Hindlimb muscle (tissue), 1 donor: Measurements from ENCODE around the gene KDM4B. TPM values are rescaled to one million over a fixed set of nuclear protein-coding genes. Genes with fewer than 3 reads are reported as not detected.

Experiments
- DNase-seq: peaks from one replicate; pipeline ENCODE4 v3.0.0-alpha.2; 2013
- polyA plus RNA-seq: library from polyadenylated mRNA; unstranded; fragments of 120-200 nt; gene quantifications from one replicate; pipeline ENCODE4 v1.2.1, GENCODE V29; 2013; ENCODE audit not compliant: insufficient read length

KDM4B gene
- polyA plus RNA-seq, 1 donor, result 26.1 TPM

- DNase-seq, result no peak
Measured at GRCh38 chr19:4984438-4984990, 15.6 kb downstream of the KDM4B start.

GRCh38 chr19:4985551-4985991 is 16.7 kb downstream of the KDM4B start:
- no peak for DNase-seq

GRCh38 chr19:4986056-4986455 is 17.1 kb downstream of the KDM4B start:
- no peak for DNase-seq

GRCh38 chr19:4986471-4986891 is 17.6 kb downstream of the KDM4B start:
- no peak for DNase-seq

GRCh38 chr19:4987256-4987655 is 18.3 kb downstream of the KDM4B start:
- DNase-seq, result no peak

GRCh38 chr19:4987692-4988370 is 18.9 kb downstream of the KDM4B start:
- DNase-seq, result no peak

- DNase-seq, result no peak
Measured at GRCh38 chr19:4988770-4989251, 19.9 kb downstream of the KDM4B start.

GRCh38 chr19:4990306-4990705 is 21.4 kb downstream of the KDM4B start:
- DNase-seq, result no peak

GRCh38 chr19:4991538-4991937 is 22.6 kb downstream of the KDM4B start:
- no peak for DNase-seq

- DNase-seq, result no peak
Measured at GRCh38 chr19:4991996-4992698, 23.2 kb downstream of the KDM4B start.

GRCh38 chr19:4993683-4994082 is 24.8 kb downstream of the KDM4B start:
- DNase-seq, result no peak

GRCh38 chr19:4996701-4997100 is 27.8 kb downstream of the KDM4B start:
- no peak for DNase-seq

- no peak for DNase-seq
Measured at GRCh38 chr19:4997297-4997696, 28.4 kb downstream of the KDM4B start.

- no peak for DNase-seq
Measured at GRCh38 chr19:5000120-5000611, 31.3 kb downstream of the KDM4B start.

- no peak for DNase-seq
Measured at GRCh38 chr19:5001615-5002014, 32.7 kb downstream of the KDM4B start.

- no peak for DNase-seq
Measured at GRCh38 chr19:5002143-5002542, 33.2 kb downstream of the KDM4B start.

- DNase-seq, result no peak
Measured at GRCh38 chr19:5003781-5004180, 34.9 kb downstream of the KDM4B start.

- DNase-seq, result no peak
Measured at GRCh38 chr19:5005096-5005495, 36.2 kb downstream of the KDM4B start.

GRCh38 chr19:5006201-5006600 is 37.3 kb downstream of the KDM4B start:
- DNase-seq, result no peak

GRCh38 chr19:5006821-5007220 is 37.9 kb downstream of the KDM4B start:
- no peak for DNase-seq

- DNase-seq, result no peak
Measured at GRCh38 chr19:5011476-5012238, 42.7 kb downstream of the KDM4B start.

GRCh38 chr19:5012688-5013457 is 44.0 kb downstream of the KDM4B start:
- DNase-seq, result no peak
